ENCODE measurements around the gene EEF1E1.

GRCh38 chr6:8110725-8111124, 8.4 kb upstream of the EEF1E1 start:
- TF ChIP-seq POLR2AphosphoS5 (IDR thresholded peaks at IDR 0.05; ENCODE audit: low read depth, low read length) (no peak), POLR2A (IDR thresholded peaks at IDR 0.05; ENCODE audit: low read depth, low read length) (no peak), TAF1 (IDR thresholded peaks at IDR 0.05; ENCODE audit: borderline replicate concordance, low read depth, low read length) (no peak)

Data from GM12892 (cell line).